Prostate gland (tissue), 2 donors: ENCODE measurements around the gene GFRA1.

Experiments used
- CTCF ChIP-seq, 4 experiments: fragments of 200-600 bp in 2 of 4; fragments of 450-650 bp in 2 of 4; sonication (generic) in 2 of 4; IDR thresholded peaks; 1 replicate in 3 of 4; 2 replicates in 1 of 4; pipeline ENCODE4 v1.5.1; 2016 to 2019; ENCODE audit warnings: antibody characterized with exemption in 4 of 4, mild to moderate bottlenecking in 2 of 4, moderate library complexity in 2 of 4
- POLR2A ChIP-seq: fragments of 450-650 bp; IDR thresholded peaks from one replicate; pipeline ENCODE4 v1.6.1; 2016; ENCODE audit warnings: antibody characterized with exemption, mild to moderate bottlenecking

- TF ChIP-seq CTCF (IDR thresholded peaks at IDR 0.05) (no peak), POLR2A (no peak)
These were observed 10.3 kb downstream of the GFRA1 start for GRCh38 chr10:116262678-116263077.
